Ovary (tissue), 3 donors: ENCODE measurements around the gene ARRDC5.

ENCODE experiments used
- CTCF ChIP-seq, 3 donors: fragments of 450-650 bp in 2 of 3; fragments of 200-600 bp in 1 of 3; IDR thresholded peaks; one replicate each; pipeline versions ENCODE4 v1.5.1 to v1.8.0; 2016 to 2022; ENCODE audit warnings: antibody characterized with exemption in 3 of 3, mild to moderate bottlenecking in 1 of 3
- EP300 ChIP-seq: sonication (generic); formaldehyde crosslinking; IDR thresholded peaks from one replicate; pipeline ENCODE4 v1.6.1; 2017; ENCODE audit warnings: antibody characterized with exemption
- POLR2A ChIP-seq: fragments of 450-650 bp; IDR thresholded peaks from one replicate; pipeline ENCODE4 v1.6.1; 2017; ENCODE audit warnings: antibody characterized with exemption, mild to moderate bottlenecking, moderate library complexity
- donor health status: DM: no; HTN: no; CAD: no.

- no peak for TF ChIP-seq CTCF (IDR thresholded peaks at IDR 0.05)
- no peak for TF ChIP-seq POLR2A
- TF ChIP-seq EP300, result no peak
These were observed 24.8 kb downstream of the ARRDC5 start for GRCh38 chr19:4877753-4878490.
